ENCODE measurements around the gene EIF3A.
"Not testable (repeated sequence)": the region's sequence is repeated elsewhere in the genome, so short reads cannot be mapped to it uniquely, and the experiment has no call there.

EIF3A gene

GRCh38 chr10:119041326-119041725 lies 39.3 kb downstream of the EIF3A start:
- no peak for DNase-seq

GRCh38 chr10:119039161-119039560 lies 41.5 kb downstream of the EIF3A start:
- no peak for DNase-seq

DNA sequence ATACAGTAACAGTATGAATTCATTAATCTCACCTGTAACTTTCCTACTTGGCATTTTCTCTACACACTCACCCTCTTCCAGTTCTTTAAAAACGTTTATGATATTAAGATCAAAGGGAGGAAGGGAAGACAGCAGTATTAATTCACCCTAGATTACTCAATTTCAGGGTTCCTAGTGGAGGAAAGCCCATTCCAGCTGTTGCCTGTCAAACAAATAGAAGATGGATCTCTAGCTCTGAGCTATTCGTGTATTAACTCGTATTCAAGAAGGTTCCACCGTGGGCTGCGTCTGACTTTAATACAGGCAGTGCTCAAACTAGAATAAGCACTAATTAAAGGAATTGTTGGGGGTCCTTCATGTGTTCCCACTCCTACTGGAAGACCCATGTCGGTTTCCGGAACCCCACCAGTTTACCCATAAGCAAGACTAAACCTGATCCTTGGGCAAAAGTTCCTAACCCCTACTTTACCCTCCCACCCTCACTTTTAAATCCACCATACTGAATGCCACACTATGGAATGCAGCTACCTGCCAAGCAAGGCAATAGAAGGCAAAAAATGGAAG lies 49.0 kb downstream of the EIF3A start:
- DNase-seq, result peak in 1 of 2 experiments; percentile 27

- DNase-seq, result peak; percentile 28 to 59
Measured at GRCh38 chr10:119030421-119031250, 50.0 kb downstream of the EIF3A start.

GRCh38 chr10:119029613-119030420 lies 50.8 kb downstream of the EIF3A start, which contains the start of gene NANOS1:
Gene NANOS1, plus strand, starts transcription at chr10:119029714. Its CDS starts 88 bp downstream, at chr10:119029802.
- DNase-seq, result no peak

- peak; percentile 46 to 80 for DNase-seq
Measured at GRCh38 chr10:119028900-119029612, 51.6 kb downstream of the EIF3A start.

- not testable (repeated sequence) for DNase-seq
Measured at GRCh38 chr10:119028445-119028899, 52.1 kb downstream of the EIF3A start.

DNA sequence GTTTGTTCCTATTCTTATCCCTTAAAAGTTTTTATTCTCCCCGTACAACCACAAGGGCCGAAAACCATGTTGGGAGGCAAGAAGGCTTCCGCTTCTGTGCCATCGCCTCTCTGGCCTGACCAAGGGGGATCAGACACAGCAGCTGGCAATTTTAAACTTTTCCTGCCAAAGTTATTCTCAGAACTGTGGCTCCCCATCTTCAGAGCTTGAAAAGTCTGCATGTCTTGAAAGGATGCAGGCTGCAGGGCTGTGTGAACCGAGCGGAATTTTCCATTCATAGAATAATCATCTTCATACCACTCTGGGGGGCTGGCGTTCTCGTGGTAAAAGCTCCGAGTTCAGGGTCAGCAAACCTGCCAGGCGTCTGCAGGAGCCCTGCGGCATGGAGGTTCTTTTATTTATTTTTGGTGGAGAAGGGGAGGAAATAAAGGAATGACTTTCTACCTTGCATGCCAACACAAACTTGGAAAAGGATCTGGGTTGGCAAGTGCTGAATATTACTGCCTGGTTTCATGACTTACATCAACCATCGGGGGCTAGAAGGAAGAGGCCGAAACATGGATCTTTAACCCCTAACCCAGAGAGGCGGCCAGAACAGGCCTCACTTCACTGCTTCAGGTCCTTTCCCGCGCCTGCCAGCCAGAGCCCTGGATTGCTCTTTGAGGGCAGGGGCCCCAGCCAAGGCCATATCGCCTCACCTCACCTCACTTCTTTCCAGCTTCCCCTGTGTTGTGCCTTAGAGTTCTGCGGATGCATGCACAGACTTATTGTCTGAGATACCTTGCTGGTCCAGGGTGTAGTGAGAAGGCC lies 54.1 kb downstream of the EIF3A start:
- DNase-seq, result no peak

DNA sequence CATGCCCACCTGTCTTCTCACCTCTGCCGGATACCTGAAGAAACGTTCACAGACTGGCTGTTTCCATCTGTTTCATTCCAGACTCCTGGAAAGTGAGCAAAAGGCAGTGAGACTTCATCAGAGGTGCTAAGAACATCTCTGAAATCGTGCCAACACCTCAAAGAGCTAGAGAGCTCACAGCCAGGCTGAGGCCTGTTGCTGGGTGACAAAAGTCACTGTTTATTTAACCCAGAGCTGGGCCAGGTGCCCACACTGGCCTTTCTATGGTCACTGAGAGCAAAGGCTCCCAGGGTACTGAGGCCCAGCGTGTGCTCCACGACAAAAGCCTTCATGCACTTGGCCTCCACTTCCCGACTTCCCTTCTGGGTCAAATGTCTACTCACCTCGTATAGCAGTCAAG lies 54.8 kb downstream of the EIF3A start:
- DNase-seq, result no peak

DNA sequence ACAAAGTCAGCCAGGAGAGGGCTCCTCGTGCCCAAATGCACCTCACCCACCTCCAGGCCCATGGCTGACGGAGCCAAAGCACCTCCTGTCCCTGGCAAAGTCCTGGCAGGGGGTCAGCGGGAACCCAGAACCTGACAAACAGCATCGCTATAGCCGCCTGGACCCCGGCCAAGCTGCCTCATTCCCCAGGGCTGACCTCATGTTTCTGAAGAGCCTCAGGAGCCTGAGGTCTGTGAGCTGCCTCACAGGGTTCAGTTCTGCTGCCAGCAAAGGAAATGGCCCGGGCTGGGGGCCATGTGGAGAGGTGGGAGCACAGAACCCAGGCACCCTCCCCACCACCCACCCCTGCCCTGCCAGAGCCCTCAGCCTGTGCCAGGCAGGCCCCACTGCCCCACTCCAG lies 55.3 kb downstream of the EIF3A start:
- DNase-seq, result no peak

DNA sequence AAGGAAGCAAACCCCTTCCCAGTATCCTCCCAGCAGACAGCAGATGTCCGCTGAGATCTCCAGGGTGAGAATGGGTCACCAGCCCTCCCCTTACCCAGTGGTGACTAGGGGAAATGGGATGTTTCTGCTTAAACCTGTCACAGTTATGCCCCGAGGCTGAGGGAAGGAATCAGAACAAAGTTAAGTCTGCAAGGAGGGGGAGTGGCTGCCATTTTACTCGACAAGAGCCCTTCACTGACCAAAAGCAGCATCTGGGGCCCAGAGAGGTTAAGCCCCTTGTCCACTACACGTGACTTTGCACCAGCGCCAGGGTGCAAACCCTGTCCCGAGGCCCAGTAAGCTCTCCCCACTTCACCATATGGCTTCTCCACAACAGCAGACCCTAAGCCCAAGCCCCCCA lies 55.7 kb downstream of the EIF3A start:
- DNase-seq, result no peak

DNA sequence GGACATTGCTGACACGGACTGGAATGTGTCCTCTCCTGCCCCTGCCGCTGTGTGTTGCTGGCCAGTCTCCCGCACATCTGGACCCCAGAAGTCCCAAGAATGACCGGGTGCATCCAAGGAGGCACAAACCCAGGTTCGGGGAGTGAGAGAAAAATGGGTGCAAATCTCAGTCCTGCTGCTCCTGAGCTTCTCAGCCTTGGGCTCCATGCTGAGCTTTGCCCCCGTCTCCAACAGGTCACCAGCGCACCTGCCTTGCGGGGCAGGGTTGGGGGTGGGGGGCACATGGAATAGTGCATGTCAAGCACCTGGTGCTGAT lies 57.1 kb downstream of the EIF3A start:
- DNase-seq, result no peak

DNA sequence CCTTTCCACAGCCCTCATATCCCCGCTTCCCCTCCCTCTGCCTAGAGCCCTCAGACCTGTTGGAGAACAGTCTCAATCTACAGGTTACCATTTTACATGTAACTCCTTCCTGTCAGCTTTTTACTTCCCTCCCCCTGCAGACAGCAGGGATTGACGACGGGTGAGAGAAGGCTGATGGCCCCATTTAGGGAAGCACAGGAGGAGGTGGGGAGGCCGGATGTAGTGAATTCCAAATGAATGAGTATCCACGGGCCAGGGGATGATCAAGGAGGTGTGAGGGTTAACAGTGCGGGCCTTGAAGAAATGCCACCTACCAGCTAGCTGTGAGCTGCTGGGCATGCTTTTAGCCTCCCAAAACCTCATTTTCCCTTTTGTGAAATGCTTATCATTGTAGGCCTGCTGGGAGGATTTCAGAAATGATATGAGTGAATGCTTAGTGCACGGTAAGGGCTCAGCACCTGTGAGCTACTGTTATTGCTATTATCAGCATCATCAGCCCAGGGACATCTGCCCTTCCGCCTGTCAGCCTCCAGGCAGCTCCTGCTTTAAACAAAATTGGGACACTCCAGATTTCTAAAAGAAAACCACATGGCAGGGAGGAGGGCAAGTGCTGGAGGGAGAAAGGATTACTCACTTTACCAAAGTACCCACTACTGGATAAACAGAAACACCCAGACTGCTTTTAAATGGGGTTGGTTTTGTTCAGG lies 57.6 kb downstream of the EIF3A start:
- DNase-seq, result peak; percentile 40 to 79

- DNase-seq, result no peak
Measured at GRCh38 chr10:119020627-119020946, 60.0 kb downstream of the EIF3A start.

- peak; percentile 7 to 70 for DNase-seq
Measured at GRCh38 chr10:119007211-119007574, 73.4 kb downstream of the EIF3A start.

DNA sequence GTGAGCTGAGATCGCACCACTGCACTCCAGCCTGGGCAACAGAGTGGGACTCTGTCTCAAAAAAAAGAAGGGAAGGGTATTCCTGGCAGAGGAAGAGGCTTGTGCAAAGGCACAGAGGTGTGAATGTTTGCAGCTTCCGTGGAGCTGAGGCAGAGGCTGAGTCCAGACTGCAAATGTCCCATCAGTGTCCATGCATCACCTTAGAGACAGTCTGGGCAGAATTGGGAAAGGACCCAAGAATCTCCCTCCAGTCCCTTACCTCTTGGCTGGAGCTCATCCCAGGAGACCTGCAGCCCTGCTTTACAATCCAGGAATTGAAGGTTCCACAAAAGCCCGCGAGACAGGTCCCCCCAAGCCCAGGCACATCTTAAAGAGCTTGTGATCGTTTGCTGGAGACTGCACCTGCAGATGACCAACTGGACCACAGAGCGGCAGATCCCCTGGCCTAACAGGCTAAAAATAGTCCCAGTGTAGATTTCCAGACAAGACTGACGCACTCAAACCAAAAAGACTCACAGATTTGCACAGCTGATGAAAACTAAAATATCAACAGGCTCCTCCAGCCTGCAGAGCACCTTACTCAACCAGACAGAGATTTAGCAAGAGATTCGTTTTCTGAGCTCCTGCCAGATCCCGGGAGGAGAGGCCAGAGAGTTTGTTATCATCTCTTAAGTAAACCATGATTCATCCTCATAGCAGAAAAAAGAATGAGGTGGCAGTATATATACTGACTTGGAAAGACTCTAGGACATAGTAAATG lies 74.0 kb downstream of the EIF3A start:
- DNase-seq, result peak in 1 of 2 experiments; percentile 50

DNA sequence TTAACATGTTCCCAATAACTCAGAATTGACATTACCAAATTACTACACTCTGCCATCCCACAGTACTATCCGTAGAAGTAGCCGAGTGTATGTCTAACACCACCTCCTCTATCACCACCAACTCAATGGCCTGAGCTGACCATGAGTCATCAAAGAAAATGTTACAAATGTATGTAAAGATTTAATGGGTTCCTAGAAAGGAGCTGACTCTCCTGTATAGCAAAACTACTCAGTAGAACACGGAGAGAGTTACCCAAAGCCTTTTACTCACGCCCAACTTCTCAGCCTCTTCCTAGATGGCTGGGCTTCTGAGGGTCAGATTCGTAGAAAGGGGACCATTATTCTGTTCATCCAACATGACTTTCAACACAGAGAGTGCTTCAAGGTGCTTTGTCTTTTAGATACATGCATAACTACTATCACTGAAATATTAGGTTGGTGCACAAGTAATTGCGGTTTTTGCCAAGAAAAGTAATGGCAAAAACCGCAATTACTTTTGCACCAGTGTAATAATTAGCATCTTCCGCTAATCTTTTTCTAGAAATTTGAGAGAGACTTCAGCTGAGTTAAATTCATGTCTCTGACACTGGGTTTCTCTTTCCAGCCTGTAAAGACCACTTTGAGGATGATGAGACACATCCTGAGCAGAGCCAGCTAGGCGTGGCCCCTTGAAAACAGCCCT lies 75.1 kb downstream of the EIF3A start:
- no peak for DNase-seq

DNA sequence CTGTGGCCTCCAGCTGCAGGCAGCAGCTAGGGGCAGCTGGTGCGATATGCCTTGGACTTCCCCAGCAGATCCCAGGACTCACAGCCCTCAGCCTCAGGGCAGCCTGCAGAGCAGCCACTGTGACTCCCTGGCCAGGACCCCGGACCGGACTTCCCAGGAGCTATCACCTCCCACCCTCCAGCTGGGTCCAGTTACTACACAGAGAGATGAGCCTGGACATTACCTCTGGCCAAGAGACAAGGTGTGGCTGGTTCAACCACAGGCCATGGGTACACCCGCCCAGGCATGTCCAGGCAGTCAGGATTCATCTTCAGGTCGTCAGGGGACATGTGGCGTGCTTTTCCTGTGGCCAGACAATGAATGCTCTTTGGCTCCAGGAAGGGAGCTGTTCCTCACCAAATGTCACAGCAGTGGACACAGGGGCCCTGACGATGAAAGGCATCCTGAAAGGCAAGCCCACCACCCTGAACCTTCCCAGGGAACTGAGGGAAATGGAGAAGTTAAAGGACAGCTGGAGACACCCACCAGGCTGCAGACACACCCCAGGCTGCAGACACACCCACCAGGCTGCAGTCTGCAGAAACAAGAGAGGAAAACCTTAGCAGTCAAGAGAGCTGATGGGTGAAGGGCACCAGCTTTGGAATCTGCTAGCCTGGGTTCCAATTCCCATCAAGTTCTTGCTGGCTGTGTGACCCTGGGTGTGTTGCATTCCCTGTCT lies 76.9 kb downstream of the EIF3A start:
- DNase-seq, result no peak

DNA sequence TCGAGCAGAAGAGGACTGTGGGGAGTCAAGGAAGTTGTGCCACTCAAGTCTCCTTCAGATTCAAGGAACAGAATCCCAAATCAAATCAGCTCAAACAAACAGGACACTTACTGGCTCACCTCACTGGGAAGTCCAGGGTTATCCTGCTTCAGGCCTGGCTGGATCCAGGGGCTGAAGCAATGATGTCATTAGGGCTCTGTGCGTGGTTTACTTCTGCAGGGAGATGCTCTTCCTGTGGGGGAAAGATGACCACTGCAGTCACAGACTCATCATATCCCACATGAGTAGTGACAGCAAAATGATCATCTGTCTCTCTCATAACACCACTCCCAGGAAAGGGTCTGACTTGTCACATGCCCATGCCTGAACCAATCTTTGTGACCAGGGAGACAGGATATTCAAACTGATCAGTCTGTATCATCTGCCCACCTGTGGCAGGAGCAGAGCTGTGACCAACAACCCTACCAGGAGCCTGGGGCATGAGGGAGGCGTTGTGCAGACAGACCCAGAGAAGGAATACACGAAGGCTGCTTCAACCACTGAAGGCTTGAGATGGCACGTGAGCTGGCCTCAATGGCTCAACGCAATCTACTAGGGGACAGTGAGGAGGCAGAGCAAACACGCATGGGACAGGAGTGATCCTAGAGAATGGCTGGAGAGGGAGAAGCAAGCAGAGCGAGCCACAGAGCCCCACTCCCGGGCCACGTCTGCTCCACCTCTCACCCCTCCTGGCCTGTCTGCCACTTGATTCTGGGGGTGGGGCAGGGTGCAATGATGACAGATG lies 78.7 kb downstream of the EIF3A start:
- DNase-seq, result no peak

Data from NCI-H524 (cell line).